Fibroblast of the conjunctiva (primary cell): ENCODE data around the gene PITPNC1.
"Not testable (repeated sequence)": the region's sequence is repeated elsewhere in the genome, so short reads cannot be mapped to it uniquely, and the experiment has no call there.

Experiments
- DNase-seq: peaks from one replicate; pipeline ENCODE4 v3.0.0-alpha.2; 2010; ENCODE audit warnings: low read depth

The PITPNC1 gene

DNA sequence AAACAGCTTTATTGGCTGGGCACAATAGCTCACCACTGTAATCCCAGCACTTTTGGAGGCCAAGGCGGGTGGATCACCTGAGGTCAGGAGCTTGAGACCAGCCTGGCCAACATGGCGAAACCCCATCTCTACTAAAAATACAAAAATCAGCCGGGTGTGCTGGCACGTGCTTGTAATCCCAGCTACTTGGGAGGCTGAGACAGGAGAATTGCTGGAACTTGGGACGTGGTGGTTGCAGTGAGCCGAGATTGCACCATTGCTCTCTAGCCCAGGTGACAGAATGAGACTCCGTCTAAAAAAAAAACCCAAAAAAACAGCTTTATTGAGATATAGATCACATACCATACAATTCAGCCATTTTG is 274.1 kb downstream of the PITPNC1 start:
- DNase-seq = not testable (repeated sequence)

- DNase-seq = no peak
These were observed 275.4 kb downstream of the PITPNC1 start for GRCh38 chr17:67652433-67652832.

DNA sequence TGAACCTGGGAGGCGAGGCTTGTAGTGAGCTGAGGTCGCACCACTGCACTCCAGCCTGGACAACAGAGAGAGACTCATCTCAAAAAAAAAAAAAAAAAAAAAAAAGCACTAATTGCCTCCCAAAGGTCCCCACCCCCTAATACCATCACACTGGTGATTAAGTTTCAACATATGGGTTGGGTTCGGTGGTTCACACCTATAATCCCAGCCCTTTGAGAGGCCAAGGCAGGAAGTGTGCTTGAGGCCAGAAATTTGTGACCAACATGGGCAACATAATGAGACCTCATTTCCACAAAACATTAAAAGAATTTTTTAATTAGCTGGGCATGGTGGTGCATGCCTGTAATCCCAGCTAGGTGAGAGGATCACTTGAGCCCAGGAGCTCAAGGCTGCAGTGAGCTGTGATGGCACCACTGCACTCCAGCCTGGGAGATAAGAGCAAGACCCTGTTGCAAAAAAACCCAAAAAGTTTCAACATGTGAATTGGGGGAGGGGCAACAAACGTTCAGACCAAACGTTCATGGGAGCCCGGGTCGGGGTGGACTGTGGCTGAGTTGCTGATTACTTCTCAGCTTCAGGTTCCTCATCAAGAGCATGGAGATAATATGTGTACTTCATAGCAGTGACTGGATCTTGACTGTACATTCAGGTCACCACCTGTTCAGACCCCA is 278.5 kb downstream of the PITPNC1 start:
- DNase-seq = no peak

DNA sequence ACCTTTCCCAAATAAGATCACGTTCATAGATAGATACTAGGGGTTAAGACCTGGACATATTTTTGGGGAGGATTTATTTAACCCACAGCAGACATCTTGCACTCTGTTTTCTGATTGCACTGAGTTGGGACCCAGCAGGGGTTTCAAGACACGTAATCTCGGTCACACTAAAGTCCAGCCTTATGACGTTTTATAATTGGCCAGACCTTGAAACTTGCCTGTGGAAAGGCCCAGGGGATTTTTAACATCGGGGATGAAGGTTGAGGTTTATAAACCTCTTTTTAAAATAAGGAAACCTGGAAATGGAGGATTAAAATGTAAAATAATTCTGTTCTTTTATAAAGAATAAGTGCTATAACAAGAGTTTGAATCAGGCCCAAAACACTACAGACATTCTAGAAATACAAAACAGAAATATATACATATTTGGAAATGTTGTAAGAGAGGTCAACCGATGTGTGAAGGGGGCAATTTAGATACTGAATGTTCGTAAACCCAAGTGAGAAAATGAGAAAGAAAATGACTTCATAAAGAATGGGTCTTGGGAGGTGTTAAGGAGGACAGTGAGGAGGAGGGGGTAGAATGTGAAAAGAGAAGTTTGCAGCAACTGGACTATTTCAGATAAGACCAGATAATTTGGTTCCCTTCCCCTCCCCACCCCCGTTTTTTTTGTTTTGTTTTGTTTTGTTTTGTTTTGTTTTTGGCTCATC is 279.6 kb downstream of the PITPNC1 start:
- no peak for DNase-seq

DNA sequence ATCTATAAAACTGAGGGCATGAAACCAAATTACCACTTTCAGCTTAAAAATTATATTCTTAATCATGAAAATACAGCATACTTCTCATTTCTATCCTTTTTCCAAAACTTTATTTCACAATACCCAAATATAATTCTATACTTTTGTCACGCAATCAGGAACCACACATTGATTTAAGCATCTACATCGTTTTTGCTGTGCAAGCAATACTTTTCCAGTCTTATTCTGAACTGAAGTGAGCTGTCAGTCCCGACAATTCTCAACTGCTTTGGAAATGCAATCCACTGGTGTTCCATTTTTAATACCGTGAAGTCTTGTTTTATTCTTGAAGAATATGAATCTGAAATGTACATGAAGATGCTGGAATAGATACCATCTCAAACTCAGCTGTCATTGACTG is 280.5 kb downstream of the PITPNC1 start:
- no peak for DNase-seq

DNA sequence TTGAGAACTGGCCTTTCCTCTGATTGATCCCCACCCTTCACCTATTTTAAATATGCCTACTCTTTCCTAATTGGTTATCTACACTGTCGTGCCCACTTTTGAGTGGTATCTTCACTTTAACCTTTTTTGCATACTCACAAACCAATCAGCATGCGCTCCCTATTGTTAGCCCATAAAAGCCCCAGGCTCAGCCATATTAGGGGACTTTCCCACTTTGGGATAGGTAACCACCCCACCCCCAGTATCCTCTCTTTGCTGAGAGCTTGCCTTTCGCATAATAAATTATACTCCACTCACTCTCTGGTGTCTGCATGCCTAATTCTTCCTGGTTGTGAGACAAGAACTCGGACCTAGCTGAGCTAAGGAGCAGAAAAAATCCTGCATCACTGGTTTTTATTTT is 281.2 kb downstream of the PITPNC1 start:
- no peak for DNase-seq

DNA sequence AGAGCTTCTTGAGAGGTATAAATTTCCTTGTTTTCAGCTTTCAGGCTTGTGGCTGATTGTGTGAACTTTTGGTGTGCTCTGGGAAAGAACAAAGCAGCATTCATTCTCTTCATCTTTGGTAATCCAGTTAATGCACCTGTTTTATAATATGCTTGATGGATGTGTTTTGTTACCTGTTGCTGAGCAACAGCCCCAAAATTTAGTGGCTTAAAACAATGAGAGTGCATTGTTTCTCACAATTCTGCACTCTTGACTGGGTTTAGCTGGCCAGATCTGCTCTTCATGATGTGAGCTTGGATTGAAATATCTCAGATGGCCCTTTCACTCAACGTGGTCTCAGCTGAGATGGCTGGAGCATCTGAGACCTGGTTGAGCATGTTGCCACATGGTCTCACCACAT is 281.9 kb downstream of the PITPNC1 start:
- DNase-seq = no peak

- no peak for DNase-seq
These were observed 285.6 kb downstream of the PITPNC1 start for GRCh38 chr17:67662712-67663111.

DNA sequence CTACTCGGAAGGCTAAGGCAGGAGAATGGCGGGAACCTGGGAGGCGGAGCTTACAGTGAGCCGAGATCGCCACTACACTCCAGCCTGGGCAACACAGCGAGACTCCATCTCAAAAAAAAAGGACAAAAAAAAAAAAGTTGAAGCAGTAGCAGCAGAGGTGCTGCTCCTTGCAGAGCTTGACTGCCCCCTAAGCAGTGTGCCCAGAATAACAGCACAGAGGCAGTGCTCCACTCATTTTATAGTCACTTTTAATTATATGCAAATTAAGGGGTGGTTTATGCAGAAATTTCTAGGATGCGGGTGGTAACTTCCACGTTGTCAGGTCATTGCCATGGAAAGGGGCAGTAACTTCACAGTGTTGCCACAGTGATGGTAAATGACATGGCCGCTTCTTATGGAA is 286.4 kb downstream of the PITPNC1 start:
- DNase-seq = no peak

GRCh38 chr17:67666028-67666427 is 288.9 kb downstream of the PITPNC1 start:
- no peak for DNase-seq

DNA sequence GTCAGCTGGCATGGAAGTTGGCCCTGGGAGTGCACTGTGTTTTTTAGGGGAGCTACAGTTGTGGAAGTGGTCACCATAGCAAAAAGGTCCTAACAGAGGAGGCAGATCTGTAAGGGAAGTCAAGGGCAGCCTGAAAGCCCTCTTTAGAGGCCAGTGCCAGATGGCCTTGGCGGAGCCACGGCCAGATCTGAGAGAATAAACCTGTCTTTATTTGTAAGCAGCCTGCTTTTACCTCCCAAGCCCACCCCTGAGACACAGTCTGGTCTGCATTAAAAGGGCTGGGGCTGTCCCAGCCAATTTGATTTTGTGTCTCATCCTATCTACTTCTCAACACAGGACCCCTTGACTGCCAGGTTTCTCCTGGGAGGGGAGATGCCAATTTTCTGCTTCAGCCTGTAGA is 289.6 kb downstream of the PITPNC1 start:
- no peak for DNase-seq

- DNase-seq = no peak
These were observed 294.4 kb downstream of the PITPNC1 start for GRCh38 chr17:67671493-67671892.

DNA sequence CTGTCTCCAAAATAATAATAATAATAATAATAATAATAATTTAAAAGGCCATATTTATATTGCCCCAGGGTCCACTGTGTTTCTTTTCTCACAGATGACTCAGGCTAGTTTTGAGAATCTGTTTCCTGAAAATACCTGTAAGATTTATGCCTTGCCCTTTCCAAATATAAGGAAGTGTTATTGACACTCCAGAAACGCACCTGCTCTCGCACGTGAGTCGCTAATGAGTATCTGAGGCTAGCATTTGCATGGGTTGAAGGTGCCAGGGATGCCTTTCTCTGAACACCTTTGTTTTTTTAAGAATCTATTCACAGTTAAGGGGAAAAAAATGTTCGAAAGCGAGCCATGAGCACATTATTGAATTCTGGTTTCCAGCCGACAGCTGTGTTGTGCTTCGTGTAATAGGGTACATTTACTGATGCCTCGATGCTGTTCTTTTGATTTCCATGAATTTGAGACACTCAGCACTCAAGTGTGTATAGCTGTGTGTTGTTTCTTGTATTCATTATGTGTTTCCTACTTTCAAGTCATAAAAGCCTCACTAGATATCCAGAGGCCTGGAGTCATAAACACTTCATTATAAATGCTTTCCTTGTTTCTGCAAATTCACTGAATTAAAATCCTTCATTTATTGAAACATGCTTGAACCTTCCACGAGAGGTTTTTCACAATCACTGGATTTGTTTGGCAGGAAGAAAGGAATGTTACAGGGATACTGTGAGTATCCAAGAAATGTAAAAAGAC is 295.7 kb downstream of the PITPNC1 start:
- no peak for DNase-seq

- no peak for DNase-seq
These were observed 298.4 kb downstream of the PITPNC1 start for GRCh38 chr17:67675481-67675880.

DNA sequence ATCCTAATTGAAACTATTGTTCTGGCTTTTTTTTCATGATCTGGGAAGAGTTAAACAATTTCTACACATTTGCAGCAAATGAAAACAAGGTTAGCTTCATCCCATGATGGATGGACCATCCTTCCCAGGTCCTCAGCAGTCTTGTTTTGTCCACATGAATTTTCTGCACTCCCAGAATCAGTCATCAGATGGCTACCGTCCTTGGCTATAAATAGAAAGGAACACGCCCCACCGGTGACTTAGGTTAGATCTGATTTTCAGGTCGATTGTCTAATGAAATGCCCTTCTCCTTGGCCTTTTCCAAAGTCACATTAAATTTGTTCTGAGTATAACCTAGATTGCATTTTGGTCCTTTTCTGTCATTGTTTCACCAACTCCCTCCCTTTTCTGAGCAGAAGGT is 299.2 kb downstream of the PITPNC1 start:
- DNase-seq = no peak

GRCh38 chr17:67678414-67678813 is 301.3 kb downstream of the PITPNC1 start:
- DNase-seq = no peak

DNA sequence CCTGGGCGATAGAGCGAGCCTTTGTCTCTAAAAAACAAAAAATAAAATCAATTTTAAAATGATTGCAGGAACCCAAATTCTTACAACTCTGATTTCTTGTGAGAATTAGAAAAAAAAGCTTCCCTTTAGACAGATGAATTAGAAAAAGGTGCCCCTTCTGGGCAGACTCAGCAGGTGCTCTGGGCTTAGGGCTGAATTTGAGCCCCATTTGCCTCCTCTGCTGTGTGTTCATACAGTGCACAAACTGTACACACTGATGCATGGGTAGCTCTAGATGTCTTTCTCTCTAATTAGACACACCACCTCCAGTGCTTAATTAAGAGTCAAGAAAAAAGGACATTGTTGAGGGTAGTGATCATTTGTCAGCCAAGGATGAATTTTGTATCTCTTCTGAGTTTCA is 302.1 kb downstream of the PITPNC1 start:
- no peak for DNase-seq

DNA sequence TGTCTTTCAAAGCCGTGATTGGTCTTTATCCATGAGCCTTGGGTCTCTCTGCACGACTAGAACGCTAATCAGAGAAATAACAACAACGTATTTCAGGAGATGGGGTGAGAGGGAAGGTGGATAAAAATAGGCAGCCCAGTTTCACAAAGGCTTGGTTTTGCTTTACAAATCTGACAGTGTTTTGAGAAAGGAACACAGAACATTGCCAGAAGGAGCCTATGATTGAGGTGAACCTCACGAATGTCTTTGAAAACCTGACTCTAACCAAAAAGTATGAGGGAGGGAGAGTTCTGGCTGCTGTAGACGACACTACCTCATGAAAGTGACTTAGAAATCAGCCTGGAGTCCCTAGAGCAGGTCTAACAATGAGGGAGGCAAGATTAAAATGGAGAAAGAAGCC is 302.6 kb downstream of the PITPNC1 start:
- no peak for DNase-seq

DNA sequence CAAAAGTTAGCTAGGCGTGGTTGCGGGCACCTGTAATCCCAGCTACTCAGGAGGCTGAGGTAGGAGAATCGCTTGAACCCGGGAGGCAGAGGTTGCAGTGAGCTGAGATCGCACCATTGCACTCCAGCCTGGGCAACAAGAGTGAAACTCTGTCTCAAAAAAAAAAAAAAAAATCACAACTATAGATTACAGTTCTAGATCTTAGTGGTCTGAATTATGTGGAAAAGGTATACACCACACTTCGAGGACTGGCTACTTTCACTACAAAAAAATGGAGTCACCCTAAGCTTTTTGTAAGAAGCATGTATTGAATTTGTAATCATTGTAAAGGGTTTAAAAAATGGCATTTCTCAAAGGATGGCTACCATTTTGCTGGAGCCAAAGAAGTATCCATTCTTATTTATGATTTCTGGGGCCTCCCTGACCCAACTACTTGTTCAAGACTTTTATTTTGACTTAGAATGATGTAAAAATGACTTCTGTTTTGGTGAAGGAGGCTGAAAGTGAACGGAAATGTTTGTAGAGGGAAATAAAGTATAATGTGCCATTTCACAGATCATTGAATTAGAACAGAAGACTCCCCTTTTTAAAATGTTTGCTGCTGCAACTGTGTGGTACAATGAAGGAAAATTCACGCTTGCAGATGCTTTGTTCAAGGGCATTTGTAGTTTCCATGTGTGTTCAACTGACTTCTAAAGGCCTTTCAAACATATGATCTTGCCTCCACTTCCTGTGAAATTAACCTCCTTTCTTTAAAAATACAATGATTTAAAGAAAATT is 303.6 kb downstream of the PITPNC1 start:
- DNase-seq = no peak

- DNase-seq = no peak
These were observed 305.1 kb downstream of the PITPNC1 start for GRCh38 chr17:67682196-67682595.

GRCh38 chr17:67685351-67685750 is 308.3 kb downstream of the PITPNC1 start:
- DNase-seq = no peak

GRCh38 chr17:67686241-67686640 is 309.2 kb downstream of the PITPNC1 start:
- DNase-seq = no peak

DNA sequence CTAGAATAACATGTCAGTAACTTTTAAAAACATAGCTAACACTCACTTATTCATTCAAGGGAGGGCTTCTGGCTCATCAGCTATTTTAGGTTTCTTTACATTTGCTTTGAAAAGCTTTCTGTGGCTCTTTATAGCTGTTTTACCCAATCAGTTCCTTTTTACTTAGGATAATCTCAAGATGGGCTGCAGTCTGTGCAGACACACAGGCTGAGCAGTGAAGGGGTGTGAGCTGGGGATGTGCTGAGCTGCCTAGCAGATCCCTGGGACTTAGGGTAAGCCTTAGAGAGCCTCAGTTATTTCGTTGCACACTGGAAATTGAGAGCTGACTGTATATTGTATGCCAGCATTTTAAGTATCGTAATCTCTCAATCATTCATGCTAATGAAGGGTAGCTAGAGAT is 310.4 kb downstream of the PITPNC1 start:
- DNase-seq = no peak
